Activated CD4-positive, alpha-beta T cell treated with anti-CD3 and anti-CD28 coated beads, Interleukin-2, amount 10 ng/mL, durations not matched to agents 7 days and 5 days (primary cell): ENCODE data around the gene PLPPR2. TPM values are rescaled to one million over a fixed set of nuclear protein-coding genes. Genes with fewer than 3 reads are reported as not detected.
"Not testable (repeated sequence)": the region's sequence is repeated elsewhere in the genome, so short reads cannot be mapped to it uniquely, and the experiment has no call there.

Source experiments
- CTCF ChIA-PET: fragments of 350-600 bp; sonication (Branson Sonifier 250); formaldehyde crosslinking; loops from one replicate; lab custom pipeline; 2021; ENCODE audit warnings: antibody characterized with exemption; lab: Charles Lee
- POLR2A ChIA-PET: fragments of 350-600 bp; sonication (Branson Sonifier 250); formaldehyde crosslinking; loops from one replicate; lab custom pipeline; 2021; ENCODE audit warnings: antibody characterized with exemption; lab: Charles Lee
- DNase-seq: peaks from one replicate; pipeline ENCODE4 v3.0.0-alpha.2; 2020
- H3K27ac Mint-ChIP-seq: one replicate; pipeline ENCODE4 v1.8.0; 2021; ENCODE audit warnings: mild to moderate bottlenecking, moderate library complexity, mixed read lengths
- H3K27me3 Mint-ChIP-seq: one replicate; pipeline ENCODE4 v1.8.0; 2021; ENCODE audit warnings: mixed read lengths
- H3K36me3 Mint-ChIP-seq: one replicate; pipeline ENCODE4 v1.8.0; 2021; ENCODE audit warnings: low read depth, mixed read lengths
- H3K4me1 Mint-ChIP-seq: one replicate; pipeline ENCODE4 v1.8.0; 2021; ENCODE audit warnings: mixed read lengths
- H3K4me3 Mint-ChIP-seq: one replicate; pipeline ENCODE4 v1.8.0; 2021; ENCODE audit warnings: mild to moderate bottlenecking, moderate library complexity, mixed read lengths
- H3K9me3 Mint-ChIP-seq: one replicate; pipeline ENCODE4 v1.8.0; 2021; ENCODE audit warnings: mixed read lengths
- total RNA-seq, 2 experiments: library from RNA; stranded (reverse); gene quantifications; one replicate each; pipeline ENCODE4 v1.2.3, GENCODE V29; 2021

The PLPPR2 gene
- total RNA-seq, 2 experiments from 2014 or later, result 1.3 to 1.9 TPM

- POLR2A ChIA-PET, result no interaction called here
Observed at GRCh38 chr19:11397089-11397610, 41.9 kb downstream of the PLPPR2 start.

DNA sequence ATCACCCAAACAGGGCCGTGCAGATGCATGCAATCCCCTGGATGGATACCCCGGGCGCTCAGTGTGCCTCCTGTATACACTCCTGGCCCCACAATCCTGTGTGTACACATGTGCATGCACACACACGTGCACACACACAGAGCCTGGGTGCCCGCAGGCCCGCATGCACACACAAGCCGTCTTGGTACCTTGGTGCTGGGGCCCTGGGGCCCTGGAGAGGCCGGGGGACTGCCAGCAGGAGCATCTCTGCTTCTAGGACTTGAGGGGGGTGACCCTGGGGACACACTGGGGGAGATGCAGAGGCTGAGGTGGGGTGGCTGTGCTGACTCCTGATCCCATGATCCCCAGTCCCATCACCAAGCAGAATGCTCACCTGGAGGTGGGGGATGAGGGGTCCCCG is 44.4 kb downstream of the PLPPR2 start:
- DNase-seq, result no peak
- POLR2A ChIA-PET, result no interaction called here
- peaks cover 5% of the 10 kb centered on the region for H3K27me3 Mint-ChIP-seq
- H3K9me3 Mint-ChIP-seq, result no peaks in the 10 kb centered on the region
- H3K36me3 Mint-ChIP-seq, result no peaks in the 10 kb centered on the region
- H3K4me3 Mint-ChIP-seq, result no peak overlapping the region
- peak overlapping the region; percentile 9 for H3K27ac Mint-ChIP-seq
- CTCF ChIA-PET, result interaction anchor here (1.2 to 1.7 kb wide), 2 partner anchors 9 to 18 kb away, joined by 5 to 9 read pairs; no protein-coding TSS in a partner anchor
- H3K4me1 Mint-ChIP-seq, result no peaks in the 10 kb centered on the region

More at GRCh38 chr19:11397089-11397610, 41.9 kb downstream of the PLPPR2 start:
- Mint-ChIP-seq H3K4me1 (peaks cover 6% of the 10 kb centered on the region), H3K4me3 (no peak overlapping the region), H3K9me3 (no peaks in the 10 kb centered on the region), H3K36me3 (no peaks in the 10 kb centered on the region), H3K27ac (no peak overlapping the region), H3K27me3 (peaks cover 5% of the 10 kb centered on the region)
- no peak for DNase-seq
- CTCF ChIA-PET, result interaction anchor here (1.3 kb wide), 1 partner anchor 9 kb away, joined by 3 read pairs; no protein-coding TSS in a partner anchor

- DNase-seq, result no peak
- no peaks in the 10 kb centered on the region for H3K36me3 Mint-ChIP-seq
- H3K27me3 Mint-ChIP-seq, result no peaks in the 10 kb centered on the region
- H3K4me3 Mint-ChIP-seq, result no peak overlapping the region
- ChIA-PET CTCF (interaction anchor here (0.6 to 2.6 kb wide), 2 partner anchors 20 to 122 kb away, joined by 3 to 7 read pairs; no protein-coding TSS in a partner anchor), POLR2A (interaction anchor here (0.6 kb wide), 1 partner anchor 19 kb away, joined by 3 read pairs; no protein-coding TSS in a partner anchor)
- no peaks in the 10 kb centered on the region for H3K9me3 Mint-ChIP-seq
- H3K4me1 Mint-ChIP-seq, result no peaks in the 10 kb centered on the region
- H3K27ac Mint-ChIP-seq, result no peak overlapping the region
Observed at GRCh38 chr19:11400798-11401197, 45.6 kb downstream of the PLPPR2 start.

DNA sequence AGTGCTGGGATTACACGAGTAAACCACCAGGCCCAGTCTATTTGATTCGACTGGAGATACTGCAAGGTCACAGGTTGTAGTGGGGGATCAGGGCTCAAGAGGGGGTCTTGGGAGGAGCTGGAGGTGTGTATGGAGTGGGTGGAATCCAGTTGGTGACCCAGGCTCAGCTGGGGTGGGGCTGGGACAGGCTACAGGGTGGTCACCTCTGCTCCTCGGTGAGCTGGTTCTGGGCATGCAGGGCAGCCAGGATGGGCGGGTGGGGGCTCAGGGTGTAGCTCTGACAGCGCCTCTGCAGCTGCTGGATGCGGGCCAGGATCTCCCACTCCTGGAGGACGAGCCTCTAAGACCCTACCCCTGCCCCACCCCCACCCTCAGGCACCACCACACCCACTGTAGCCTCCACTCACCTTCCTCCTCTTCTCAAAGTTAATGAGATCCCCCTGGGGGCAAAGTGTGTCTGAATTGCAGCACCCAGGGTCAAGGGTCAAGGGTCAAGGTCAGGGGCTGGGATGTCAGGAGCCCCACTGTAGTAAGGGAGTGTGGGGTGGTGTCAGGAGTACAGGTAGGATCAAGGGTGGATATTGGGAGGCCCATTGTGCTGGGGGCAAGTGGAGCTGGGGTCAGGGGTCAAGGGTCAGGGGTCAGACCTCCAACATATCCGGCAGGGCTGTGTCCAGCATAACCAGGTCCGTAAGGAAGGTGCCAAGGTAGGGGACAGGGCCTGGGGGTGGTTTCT is 46.7 kb downstream of the PLPPR2 start:
- no peaks in the 10 kb centered on the region for H3K4me1 Mint-ChIP-seq
- H3K27me3 Mint-ChIP-seq, result no peaks in the 10 kb centered on the region
- ChIA-PET CTCF (interaction anchor here (0.5 to 2.6 kb wide), 3 partner anchors 16 to 30 kb away, joined by 3 to 7 read pairs (median 4); no protein-coding TSS in a partner anchor), POLR2A (no interaction called here)
- no peak for DNase-seq
- H3K9me3 Mint-ChIP-seq, result no peaks in the 10 kb centered on the region
- H3K36me3 Mint-ChIP-seq, result no peaks in the 10 kb centered on the region
- no peak overlapping the region for H3K27ac Mint-ChIP-seq
- H3K4me3 Mint-ChIP-seq, result no peak overlapping the region

DNA sequence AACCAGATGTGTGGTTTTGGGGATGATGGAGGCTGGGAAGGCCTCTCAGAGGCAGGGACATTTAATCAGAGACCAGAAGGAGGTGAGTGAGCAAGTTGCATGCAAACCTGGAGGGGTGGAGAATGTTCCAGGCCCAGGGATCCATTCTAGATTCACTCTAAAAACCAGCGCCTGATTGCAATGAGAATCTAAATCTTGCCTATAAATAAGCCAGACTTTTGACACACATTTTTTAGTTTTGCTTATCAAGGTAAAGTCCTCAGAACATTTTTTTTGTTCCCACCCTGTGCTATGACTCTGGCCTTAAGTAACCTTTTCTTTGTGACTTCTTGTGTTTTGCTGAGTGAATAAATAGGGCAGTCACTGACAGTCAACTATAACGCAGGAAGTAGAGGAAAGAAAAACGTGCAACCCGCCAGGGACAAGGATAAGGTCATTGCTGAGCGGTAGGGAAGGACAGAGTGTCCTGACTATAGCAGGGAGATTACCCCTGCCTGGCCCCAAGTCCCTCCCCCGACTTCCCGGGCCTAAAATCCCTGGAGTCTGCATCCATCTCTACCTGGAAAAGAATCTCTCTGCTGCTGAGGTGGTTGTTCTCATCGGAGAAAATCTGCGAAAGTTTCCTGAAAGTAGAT is 49.5 kb downstream of the PLPPR2 start:
- ChIA-PET CTCF (no interaction called here), POLR2A (no interaction called here)
- Mint-ChIP-seq H3K4me3 (no peak overlapping the region), H3K4me1 (no peaks in the 10 kb centered on the region), H3K27me3 (peaks cover 2% of the 10 kb centered on the region), H3K36me3 (no peaks in the 10 kb centered on the region), H3K27ac (no peak overlapping the region), H3K9me3 (no peaks in the 10 kb centered on the region)
- DNase-seq, result no peak

GRCh38 chr19:11405846-11406643 is 50.8 kb downstream of the PLPPR2 start:
- no peaks in the 10 kb centered on the region for H3K4me1 Mint-ChIP-seq
- peaks cover 2% of the 10 kb centered on the region for H3K27me3 Mint-ChIP-seq
- no peak overlapping the region for H3K4me3 Mint-ChIP-seq
- H3K36me3 Mint-ChIP-seq, result no peaks in the 10 kb centered on the region
- peak; percentile 30 for DNase-seq
- H3K27ac Mint-ChIP-seq, result no peak overlapping the region
- POLR2A ChIA-PET, result no interaction called here
- CTCF ChIA-PET, result interaction anchor here (0.6 to 1.9 kb wide), 5 partner anchors 22 to 76 kb away, joined by 3 to 8 read pairs (median 3); partner anchors contain the start of genes EPOR and ODAD3
- H3K9me3 Mint-ChIP-seq, result no peaks in the 10 kb centered on the region

DNA sequence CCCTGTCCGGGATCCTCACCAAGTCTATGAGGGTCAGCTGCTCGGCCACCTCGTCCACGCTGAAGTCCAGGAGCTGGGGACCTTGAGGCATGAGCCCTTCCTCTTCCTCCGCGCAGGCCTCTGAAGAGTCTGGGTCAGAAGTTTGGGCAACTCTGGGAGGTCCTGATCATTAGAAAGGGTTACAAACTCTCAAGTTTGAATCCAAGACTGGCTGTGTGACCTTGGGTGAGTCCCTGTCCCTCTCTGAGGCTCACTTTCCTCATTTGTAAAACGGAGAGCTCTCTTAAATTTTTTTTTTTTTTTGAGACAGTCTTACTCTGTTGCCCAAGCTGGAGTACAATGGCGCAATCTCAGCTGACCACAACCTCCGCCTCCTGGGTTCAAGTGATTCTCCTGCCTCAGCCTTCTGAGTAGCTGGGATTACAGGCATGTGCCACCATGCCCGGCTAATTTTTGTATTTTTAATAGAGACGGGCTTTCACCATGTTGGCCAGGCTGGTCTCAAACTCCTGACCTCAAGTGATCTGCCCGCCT is 51.5 kb downstream of the PLPPR2 start:
- H3K27me3 Mint-ChIP-seq, DNase-seq, POLR2A ChIA-PET, H3K9me3 Mint-ChIP-seq, H3K27ac Mint-ChIP-seq, H3K4me3 Mint-ChIP-seq, H3K36me3 Mint-ChIP-seq, H3K4me1 Mint-ChIP-seq: not testable (repeated sequence)
- CTCF ChIA-PET, result interaction anchor here (0.6 to 1.9 kb wide), 5 partner anchors 23 to 76 kb away, joined by 3 to 8 read pairs (median 3); partner anchors contain the start of genes EPOR and ODAD3

DNA sequence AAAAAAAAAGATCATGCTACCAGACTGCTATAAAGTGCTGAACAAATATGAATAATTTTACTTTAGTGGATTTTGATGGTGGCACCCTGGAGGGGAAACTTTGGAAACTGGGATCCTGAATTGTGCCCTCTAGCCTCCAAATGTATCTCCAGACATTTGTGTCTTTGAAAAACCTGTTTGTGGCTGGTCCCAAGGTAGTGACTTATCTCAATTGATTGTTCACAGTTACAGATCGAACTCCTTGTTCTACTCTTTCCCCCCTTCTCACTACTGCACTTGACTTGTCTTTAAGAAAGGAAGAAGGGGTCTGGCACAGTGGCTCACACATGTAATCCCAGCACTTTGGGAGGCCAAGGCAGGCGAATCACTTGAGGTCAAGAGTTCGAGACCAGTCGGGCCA is 53.4 kb downstream of the PLPPR2 start:
- no peak overlapping the region for H3K4me3 Mint-ChIP-seq
- no peaks in the 10 kb centered on the region for H3K36me3 Mint-ChIP-seq
- DNase-seq, result no peak
- H3K4me1 Mint-ChIP-seq, result no peaks in the 10 kb centered on the region
- H3K27me3 Mint-ChIP-seq, result peaks cover 2% of the 10 kb centered on the region
- CTCF ChIA-PET, result interaction anchor here (1.0 kb wide), 1 partner anchor 26 kb away, joined by 3 read pairs; no protein-coding TSS in a partner anchor
- H3K27ac Mint-ChIP-seq, result no peak overlapping the region
- POLR2A ChIA-PET, result no interaction called here
- no peaks in the 10 kb centered on the region for H3K9me3 Mint-ChIP-seq

- no peaks in the 10 kb centered on the region for H3K4me1 Mint-ChIP-seq
- H3K36me3 Mint-ChIP-seq, result no peaks in the 10 kb centered on the region
- no peak overlapping the region for H3K4me3 Mint-ChIP-seq
- ChIA-PET POLR2A (no interaction called here), CTCF (no interaction called here)
- no peak overlapping the region for H3K27ac Mint-ChIP-seq
- H3K27me3 Mint-ChIP-seq, result peaks cover 6% of the 10 kb centered on the region
- no peak for DNase-seq
- H3K9me3 Mint-ChIP-seq, result no peaks in the 10 kb centered on the region
Observed at GRCh38 chr19:11410682-11411081, 55.5 kb downstream of the PLPPR2 start.

DNA sequence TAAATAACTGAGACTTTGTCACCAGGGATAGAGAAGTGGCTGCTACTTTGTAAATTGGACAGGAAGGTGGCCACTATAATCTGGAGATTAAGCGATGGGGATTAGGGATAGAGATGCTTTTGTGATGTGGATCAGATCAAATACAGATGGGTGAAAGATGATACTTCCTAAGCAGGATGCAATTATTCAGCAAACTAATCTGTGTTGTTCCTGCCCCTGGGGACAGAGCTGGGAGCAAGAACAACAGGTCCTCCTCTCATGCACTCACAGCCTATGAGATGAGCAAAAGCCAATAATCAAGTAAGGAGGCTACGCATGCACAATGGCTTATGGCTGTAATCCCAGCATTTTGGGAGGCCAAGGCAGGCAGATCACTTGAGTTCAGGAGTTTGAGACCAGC is 59.3 kb downstream of the PLPPR2 start:
- Mint-ChIP-seq H3K9me3 (no peaks in the 10 kb centered on the region), H3K27ac (no peak overlapping the region), H3K27me3 (peaks cover 33% of the 10 kb centered on the region), H3K36me3 (no peaks in the 10 kb centered on the region), H3K4me3 (no peak overlapping the region), H3K4me1 (peaks cover 3% of the 10 kb centered on the region)
- ChIA-PET CTCF (interaction anchor here (0.6 kb wide), 1 partner anchor 7 kb away, joined by 3 read pairs; no protein-coding TSS in a partner anchor), POLR2A (no interaction called here)
- DNase-seq, result no peak
